HCT116 (cell line): Measurements from ENCODE around the gene ACVR1B. TPM values are rescaled to one million over a fixed set of nuclear protein-coding genes. Genes with fewer than 3 reads are reported as not detected.

Experiments used
- ATAC-seq: fragments of 200-7000 bp; cut with Tn5 transposase; 2 replicates; pipeline ENCODE4 v1.9.1; 2020; ENCODE audit warnings: mild to moderate bottlenecking, moderate library complexity
- BruUV-seq: library from RNA; stranded (reverse); fragments of 400-500 nt; replicated peaks from 2 replicates; lab custom pipeline; 2021; lab: Mats Ljungman, UMichigan
- CTCF ChIA-PET: fragments of 300-600 bp; sonication (Branson Sonifier 250); formaldehyde crosslinking; loops from one replicate; lab custom pipeline; 2021; ENCODE audit warnings: antibody characterized with exemption; lab: Charles Lee
- POLR2A ChIA-PET: fragments of 300-600, 350-600 bp; sonication (Branson Sonifier 250); formaldehyde crosslinking; loops from one replicate; lab custom pipeline; 2021; ENCODE audit warnings: antibody characterized with exemption; lab: Charles Lee
- RAD21 ChIA-PET, 2 experiments: fragments of 300-600 bp; sonication (Branson Sonifier 250); formaldehyde crosslinking; loops; one replicate each; lab custom pipeline; 2023; ENCODE audit warnings: low total read pairs in 2 of 2; ENCODE audit not compliant: uncharacterized antibody in 2 of 2, unreplicated experiment in 2 of 2, low non-redundant PET in 1 of 2; lab: Charles Lee
- DNase-seq: peaks from one replicate; pipeline ENCODE4 v3.0.0-alpha.2; 2010; ENCODE audit warnings: low read depth, low spot score
- H2AFZ ChIP-seq: fragments of 200-600 bp; shearing (Covaris generic), sonication (generic); 2 replicates; pipeline ENCODE4 v1.6.1; 2017; ENCODE audit warnings: low read depth, mixed run types, mixed read lengths, antibody characterized with exemption, low read length; ENCODE audit not compliant: poor library complexity, severe bottlenecking
- H3K27ac ChIP-seq: 2 replicates; pipeline ENCODE4 v1.5.1; 2012; ENCODE audit warnings: low read depth, low read length
- H3K27me3 ChIP-seq: fragments of 200-600 bp; sonication (generic); 2 replicates; pipeline ENCODE4 v1.6.1; 2016; ENCODE audit warnings: mixed run types, low read length, mixed read lengths; ENCODE audit not compliant: insufficient read depth
- H3K36me3 ChIP-seq, 2 experiments: fragments of 200-500 bp in 1 of 2; fragments of 200-600 bp in 1 of 2; sonication (Bioruptor generic) in 1 of 2; sonication (generic) in 1 of 2; 2 replicates each; pipeline versions ENCODE4 v1.5.1 to v1.6.1; 2014 to 2016; ENCODE audit warnings: low read length in 2 of 2, inconsistent platforms in 1 of 2, mixed read lengths in 1 of 2, mixed run types in 1 of 2; ENCODE audit not compliant: insufficient read depth in 2 of 2, control insufficient read depth in 1 of 2
- H3K4me1 ChIP-seq, 2 experiments: fragments of 200-600 bp in 1 of 2; sonication (generic) in 1 of 2; 2 replicates each; pipeline versions ENCODE4 v1.5.1 to v1.6.1; 2012 to 2017; ENCODE audit warnings: low read length in 2 of 2, inconsistent platforms in 1 of 2, mild to moderate bottlenecking in 1 of 2, mixed read lengths in 1 of 2, mixed run types in 1 of 2, moderate library complexity in 1 of 2; ENCODE audit not compliant: insufficient read depth in 2 of 2, control insufficient read depth in 1 of 2
- H3K4me2 ChIP-seq: fragments of 200-600 bp; sonication (generic); 2 replicates; pipeline ENCODE4 v1.6.1; 2017; ENCODE audit warnings: mixed run types, low read length, mixed read lengths
- H3K4me3 ChIP-seq, 2 experiments: fragments of 200-600 bp in 1 of 2; sonication (generic) in 1 of 2; replicated peaks in 1 of 2; 2 replicates each; pipeline ENCODE4 v1.5.1; 2011 to 2016; ENCODE audit warnings: low read length in 2 of 2, control low read depth in 1 of 2, low read depth in 1 of 2, mild to moderate bottlenecking in 1 of 2, mixed read lengths in 1 of 2, mixed run types in 1 of 2
- H3K79me2 ChIP-seq: fragments of 200-600 bp; sonication (generic); 2 replicates; pipeline ENCODE4 v1.6.1; 2017; ENCODE audit warnings: mild to moderate bottlenecking, mixed run types, low read length, moderate library complexity, mixed read lengths; ENCODE audit not compliant: insufficient read depth
- H3K9ac ChIP-seq: fragments of 200-600 bp; sonication (generic); 2 replicates; pipeline ENCODE4 v1.6.1; 2016; ENCODE audit warnings: low read length, mixed read lengths
- H3K9me2 ChIP-seq: fragments of 200-600 bp; sonication (generic), shearing (Covaris generic); 2 replicates; pipeline ENCODE4 v1.6.1; 2017; ENCODE audit warnings: mixed run types, mild to moderate bottlenecking, moderate library complexity; ENCODE audit not compliant: insufficient read depth
- H3K9me3 ChIP-seq, 2 experiments: fragments of 200-500 bp in 1 of 2; fragments of 200-600 bp in 1 of 2; sonication (Bioruptor generic) in 1 of 2; sonication (generic) in 1 of 2; 2 replicates each; pipeline ENCODE4 v1.6.1; 2014 to 2017; ENCODE audit warnings: low read length in 2 of 2, mixed read lengths in 2 of 2, inconsistent platforms in 1 of 2, low read depth in 1 of 2, mild to moderate bottlenecking in 1 of 2, mixed run types in 1 of 2, moderate library complexity in 1 of 2; ENCODE audit not compliant: control insufficient read depth in 1 of 2, insufficient read depth in 1 of 2
- H4K20me1 ChIP-seq: fragments of 200-600 bp; sonication (generic), shearing (Covaris generic); 2 replicates; pipeline ENCODE4 v1.6.1; 2017; ENCODE audit warnings: mixed run types, mild to moderate bottlenecking, moderate library complexity; ENCODE audit not compliant: insufficient read depth
- ATF3 ChIP-seq: IDR thresholded peaks from 2 replicates; pipeline ENCODE4 v1.6.1; 2012
- CBX3 ChIP-seq: IDR thresholded peaks from 2 replicates; pipeline ENCODE4 v1.6.1; 2012; ENCODE audit warnings: low read depth
- EGR1 ChIP-seq: IDR thresholded peaks from 2 replicates; pipeline ENCODE4 v1.6.1; 2012; ENCODE audit warnings: low read depth
- EZH2 ChIP-seq: fragments of 200-600 bp; sonication (generic); IDR thresholded peaks from 2 replicates; pipeline ENCODE4 v1.6.1; 2017; ENCODE audit warnings: antibody characterized with exemption, mixed run types
- EZH2phosphoT487 ChIP-seq: fragments of 200-600 bp; IDR thresholded peaks from 2 replicates; pipeline ENCODE4 v1.6.1; 2018; ENCODE audit warnings: antibody characterized with exemption, borderline replicate concordance
- POLR2A ChIP-seq: IDR thresholded peaks from 2 replicates; pipeline ENCODE4 v1.7.0; 2011; ENCODE audit warnings: borderline replicate concordance; ENCODE audit not compliant: insufficient read depth, insufficient read length; ENCODE audit errors: extremely low read depth
- REST ChIP-seq: IDR thresholded peaks from 2 replicates; pipeline ENCODE4 v1.6.1; 2012; ENCODE audit warnings: low read depth
- SP1 ChIP-seq: IDR thresholded peaks from 2 replicates; pipeline ENCODE4 v1.6.1; 2012; ENCODE audit warnings: low read depth
- YY1 ChIP-seq: IDR thresholded peaks from 2 replicates; pipeline ENCODE4 v1.6.1; 2011; ENCODE audit warnings: low read length, low read depth, moderate library complexity, mild to moderate bottlenecking; ENCODE audit not compliant: insufficient replicate concordance; ENCODE audit errors: extremely low read depth
- ZBTB33 ChIP-seq: IDR thresholded peaks from 2 replicates; pipeline ENCODE4 v1.6.1; 2011; ENCODE audit warnings: mild to moderate bottlenecking, low read length, moderate library complexity; ENCODE audit not compliant: insufficient replicate concordance; ENCODE audit errors: extremely low read depth
- ZNF274 ChIP-seq: fragments of 200-500 bp; sonication (Bioruptor generic); IDR thresholded peaks from 2 replicates; pipeline ENCODE4 v1.6.1; 2014; ENCODE audit warnings: mild to moderate bottlenecking, low read depth, low read length, inconsistent platforms
- intact Hi-C: fragments of 100-400 bp; cut with micrococcal nuclease; formaldehyde crosslinking; loops from 2 replicates; pipeline ENCODE4 v1.10.0; 2022
- total RNA-seq: library from RNA; stranded (reverse); gene quantifications from one replicate; pipeline ENCODE4 v1.2.1, GENCODE V29; 2021; ENCODE audit not compliant: unreplicated experiment

Gene ACVR1B
- total RNA-seq, 1 experiment from 2014 or later: 22.7 TPM

- Histone ChIP-seq H3K9me2 (no peaks in the 10 kb centered on the region), H2AFZ (no peak overlapping the region), H3K9me3 (no peaks in the 10 kb centered on the region), H3K4me2 (no peak overlapping the region), H3K79me2 (no peaks in the 10 kb centered on the region), H4K20me1 (no peaks in the 10 kb centered on the region), H3K27ac (no peak overlapping the region), H3K9ac (no peak overlapping the region), H3K4me1 (peaks cover 3 to 18% of the 10 kb centered on the region in 2 experiments; a peak in 3 of 4 replicates), H3K27me3 (no peaks in the 10 kb centered on the region), H3K4me3 (no peak overlapping the region), H3K36me3 (no peaks in the 10 kb centered on the region)
- ChIA-PET CTCF (no interaction called here), RAD21 (no interaction called here), POLR2A (no interaction called here)
- BruUV-seq: no TSS peak
- intact Hi-C loops: no loop called here
- DNase-seq (no peak), ATAC-seq (no peak)
- TF ChIP-seq ATF3 (no peak), EZH2 (no peak), ZBTB33 (no peak), CBX3 (no peak), POLR2A (no peak), EGR1 (no peak), YY1 (no peak), ZNF274 (no peak), EZH2phosphoT487 (no peak), REST (no peak), SP1 (no peak)
These were observed 31.5 kb upstream of the ACVR1B start for GRCh38 chr12:51920046-51920445.
